HL-60/S4 (cell line): ENCODE measurements around the gene NF1.
"Not testable (repeated sequence)": the region's sequence is repeated elsewhere in the genome, so short reads cannot be mapped to it uniquely, and the experiment has no call there.

ENCODE experiments used
- in situ Hi-C: fragments of 300-500 bp; cut with MboI; formaldehyde crosslinking; loops from 2 replicates; pipeline ENCODE4 v1.14.3; 2022; ENCODE audit warnings: low sequenced_read_pairs

NF1 gene

GRCh38 chr17:31085563-31085962 is 9.2 kb upstream of the NF1 start:
- in situ Hi-C loops: no loop called here

DNA sequence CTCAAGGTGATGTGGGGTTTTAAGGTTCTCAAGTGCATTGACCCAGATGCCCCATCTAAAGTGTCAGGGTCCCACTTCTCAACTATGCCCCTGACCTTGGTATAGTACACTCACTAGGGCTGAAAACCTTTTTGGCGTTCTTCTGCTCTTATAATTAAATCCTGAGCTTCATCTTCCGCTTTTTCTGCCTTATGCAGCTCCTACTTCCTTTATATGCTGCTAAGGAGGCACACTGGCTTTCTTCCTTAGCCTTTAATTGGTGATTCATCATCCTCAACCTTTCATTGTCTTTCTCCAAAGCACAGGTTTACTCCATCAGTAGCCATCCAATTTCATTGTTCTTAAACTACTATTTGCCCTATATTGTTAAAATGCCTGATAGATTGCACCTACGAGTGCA is 5.3 kb upstream of the NF1 start:
- in situ Hi-C loops: no loop called here

- in situ Hi-C loops: not testable (repeated sequence)
Measured at GRCh38 chr17:31090650-31091049, 4.1 kb upstream of the NF1 start.

- in situ Hi-C loops: no loop called here
Measured at GRCh38 chr17:31092475-31093064, 2.2 kb upstream of the NF1 start.

DNA sequence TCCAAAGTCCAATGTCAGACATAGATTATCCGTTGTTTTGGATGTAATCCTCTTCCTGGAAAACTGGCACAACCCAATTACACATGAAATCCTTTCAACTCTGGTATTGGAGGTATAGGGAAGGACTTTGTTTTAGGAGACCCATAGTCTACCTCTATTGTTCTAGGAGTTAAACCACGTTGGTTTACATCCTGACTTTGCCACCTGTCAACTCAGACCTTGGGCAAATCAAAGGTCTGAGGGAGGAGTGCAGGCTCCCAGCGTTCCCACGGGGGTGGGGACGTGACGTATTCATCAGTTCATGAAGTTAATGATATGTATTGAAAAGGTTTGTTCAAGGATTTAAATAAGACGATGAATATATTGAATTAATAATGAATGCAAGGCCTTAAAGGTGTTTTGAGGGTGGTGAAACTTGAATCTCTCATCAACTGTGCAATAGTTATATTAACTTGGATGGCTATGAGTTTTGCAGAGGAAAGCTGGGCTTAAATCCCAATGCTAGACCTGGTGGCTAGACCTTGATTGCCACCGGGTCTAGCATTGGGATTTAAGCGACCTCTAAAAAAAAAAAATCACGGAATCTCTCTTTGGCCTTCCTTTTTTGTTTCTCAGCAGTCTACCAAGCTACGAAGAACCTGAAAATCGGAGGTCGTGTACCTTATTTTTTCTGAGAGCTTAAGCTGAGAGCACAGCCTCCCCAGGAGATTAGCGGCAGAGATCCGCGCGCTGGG is 744 bp upstream of the NF1 start:
- in situ Hi-C loops: no loop called here

- in situ Hi-C loops: no loop called here
Measured at GRCh38 chr17:31095236-31096105, 694 bp downstream of the NF1 start.

DNA sequence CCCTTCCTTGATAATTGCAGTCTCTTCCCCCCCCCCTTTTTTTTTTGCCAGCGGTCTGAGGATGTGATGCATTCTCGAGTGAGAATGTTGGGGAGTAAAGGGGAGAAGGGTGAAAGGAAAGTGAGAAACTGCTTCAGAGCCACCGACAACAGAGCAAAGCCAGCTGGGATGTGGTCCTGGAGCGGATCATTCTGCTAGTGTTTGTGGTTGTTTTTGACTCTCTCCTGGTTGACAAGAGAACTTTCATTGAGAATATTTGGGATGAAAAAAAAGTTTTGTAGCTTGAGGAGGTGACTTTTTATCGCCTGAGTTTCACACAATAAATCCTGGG is 1.3 kb downstream of the NF1 start:
- in situ Hi-C loops: no loop called here

GRCh38 chr17:31099016-31099415 is 4.2 kb downstream of the NF1 start:
- in situ Hi-C loops: no loop called here

DNA sequence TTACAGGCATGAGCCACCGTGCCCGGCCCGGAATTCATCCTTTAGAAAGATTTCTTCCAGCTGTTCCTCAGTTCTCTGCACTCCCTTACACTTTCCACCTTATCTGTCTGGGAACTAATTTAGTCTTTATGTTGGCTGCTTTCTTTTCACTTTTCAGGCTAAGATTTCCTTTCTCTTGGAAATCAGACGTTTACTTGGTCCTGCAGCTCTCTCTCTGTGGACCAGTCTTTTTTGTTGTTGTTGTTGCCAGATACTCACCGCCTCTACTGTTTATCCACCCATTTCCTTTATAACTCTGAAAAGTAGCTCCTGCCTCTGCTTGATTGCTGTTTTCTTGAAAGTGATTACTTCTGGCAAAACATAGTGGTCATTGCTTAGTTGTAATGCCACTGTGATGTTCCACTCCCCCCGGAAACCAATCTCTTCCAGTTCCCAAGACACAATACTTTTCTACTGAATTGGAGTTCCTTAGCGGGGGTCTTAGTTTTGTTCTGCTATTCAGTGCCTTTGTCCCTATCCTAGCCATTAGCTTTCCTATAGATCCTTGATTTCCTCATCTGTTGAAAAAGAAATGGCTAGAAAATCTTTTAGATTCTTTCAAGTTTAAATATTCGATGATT is 6.2 kb downstream of the NF1 start:
- in situ Hi-C loops: no loop called here

DNA sequence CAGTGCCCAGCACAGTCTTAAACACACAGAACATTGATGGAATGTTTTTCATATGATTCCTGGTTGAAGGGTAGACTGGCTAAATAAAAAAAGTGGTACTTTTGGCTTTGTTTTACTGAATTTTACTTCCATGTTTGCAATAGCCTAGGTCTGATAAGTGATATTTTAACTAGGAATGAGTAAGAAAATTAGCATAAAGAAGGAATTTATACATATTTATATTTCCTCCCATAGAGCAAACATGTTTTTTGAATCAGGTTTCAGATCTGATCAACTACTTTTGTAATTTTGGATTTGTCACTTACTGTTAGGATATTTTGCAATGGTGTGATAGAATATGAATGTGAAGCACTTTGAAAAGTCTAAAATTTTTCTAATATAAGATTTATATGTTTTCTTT is 7.2 kb downstream of the NF1 start:
- in situ Hi-C loops: no loop called here

- in situ Hi-C loops: no loop called here
Measured at GRCh38 chr17:31105991-31106390, 11.2 kb downstream of the NF1 start.

GRCh38 chr17:31111183-31111582 is 16.4 kb downstream of the NF1 start:
- in situ Hi-C loops: no loop called here

- in situ Hi-C loops: no loop called here
Measured at GRCh38 chr17:31112001-31112661, 17.4 kb downstream of the NF1 start.

GRCh38 chr17:31113368-31113767 is 18.6 kb downstream of the NF1 start:
- in situ Hi-C loops: not testable (repeated sequence)

DNA sequence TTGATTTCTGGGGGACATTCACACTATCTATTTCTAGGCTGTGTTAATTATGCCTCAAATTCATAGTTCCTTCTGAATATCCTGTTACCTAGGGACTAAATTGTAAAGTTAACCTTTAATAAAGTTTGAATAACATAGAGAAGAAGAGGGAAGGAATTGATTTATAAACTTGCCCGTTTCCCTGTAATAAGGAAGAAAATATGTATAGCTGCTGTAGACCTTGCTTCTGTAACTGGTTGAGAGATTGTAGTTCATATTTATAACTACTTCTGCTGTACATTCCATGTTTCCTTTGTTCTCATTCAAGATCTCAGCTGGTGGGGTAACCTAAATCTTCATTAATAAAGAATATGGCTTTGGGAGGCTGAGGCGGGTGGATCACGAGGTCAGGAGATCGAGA is 19.2 kb downstream of the NF1 start:
- in situ Hi-C loops: no loop called here

DNA sequence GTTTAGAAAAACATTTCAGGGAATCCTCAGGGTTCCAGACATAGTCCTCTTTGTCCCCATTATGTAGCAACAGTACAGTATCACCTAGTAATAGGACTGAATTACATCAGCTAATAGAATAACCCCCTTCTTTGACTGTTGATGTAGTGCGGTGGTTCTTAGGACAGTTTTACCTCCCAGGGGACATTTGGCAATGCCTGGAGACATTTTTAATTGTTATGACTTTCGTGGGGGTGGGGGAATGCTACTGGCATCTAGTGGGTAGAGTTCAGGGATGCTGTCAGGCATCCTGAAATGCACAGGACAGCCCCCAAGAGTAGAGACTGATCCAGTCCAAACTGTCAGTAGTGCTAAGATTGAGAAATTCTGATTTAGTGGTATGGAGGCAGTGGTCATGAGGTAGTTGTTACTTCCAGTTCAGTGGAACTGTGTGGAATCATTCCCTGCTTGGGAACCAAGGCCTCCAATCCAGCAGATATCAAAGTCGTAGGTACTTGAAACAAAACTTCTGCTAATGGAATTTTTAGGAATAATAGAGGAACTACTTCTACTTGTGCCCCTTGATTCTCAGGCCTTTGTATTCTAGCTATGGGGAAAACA is 20.3 kb downstream of the NF1 start:
- in situ Hi-C loops: no loop called here

DNA sequence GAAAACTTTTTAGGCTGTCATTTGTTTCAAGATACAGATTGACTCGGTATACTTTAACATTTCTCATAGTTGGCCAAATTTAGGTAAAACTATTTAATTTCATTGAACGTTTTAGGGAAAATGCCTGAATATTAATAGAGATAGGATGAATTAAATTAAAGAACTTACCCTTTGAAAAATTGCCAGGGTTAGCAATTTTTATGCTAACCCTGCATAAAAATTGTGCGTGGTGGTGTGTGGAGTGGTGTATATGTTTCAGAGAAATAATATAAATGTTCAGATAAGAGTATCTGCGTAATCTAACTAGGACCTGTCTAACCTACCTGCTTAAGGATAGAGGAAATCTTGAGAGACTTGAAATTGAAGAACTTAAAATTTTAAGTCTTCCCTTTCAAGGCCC is 21.4 kb downstream of the NF1 start:
- in situ Hi-C loops: no loop called here

- in situ Hi-C loops: no loop called here
Measured at GRCh38 chr17:31122746-31123145, 28.0 kb downstream of the NF1 start.

- in situ Hi-C loops: no loop called here
Measured at GRCh38 chr17:31126318-31126717, 31.5 kb downstream of the NF1 start.

DNA sequence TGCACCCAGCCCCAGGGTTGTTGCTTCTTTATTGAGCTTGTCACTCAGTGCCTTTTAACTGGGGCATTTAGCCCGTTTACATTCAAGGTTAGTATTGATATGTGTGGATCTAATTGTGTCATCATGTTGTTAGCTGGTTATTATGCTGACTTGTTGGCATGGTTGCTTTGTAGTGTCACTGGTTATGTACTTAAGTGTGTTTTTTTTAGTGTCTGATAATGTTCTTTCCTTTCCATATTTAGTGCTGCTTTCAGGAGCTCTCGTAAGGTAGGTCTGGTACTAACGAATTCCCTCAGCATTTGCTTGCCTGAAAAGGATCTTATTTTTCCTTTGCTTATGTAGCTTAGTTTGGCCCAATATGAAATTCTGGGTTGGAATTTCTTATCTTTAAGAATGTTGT is 33.5 kb downstream of the NF1 start:
- in situ Hi-C loops: no loop called here
